ENCODE measurements around the gene AANAT. TPM values are rescaled to one million over a fixed set of nuclear protein-coding genes. Genes with fewer than 3 reads are reported as not detected.

The AANAT gene
- total and polyA plus RNA-seq, 3 experiments from 2014 or later: not detected

- no peak overlapping the region for H3K4me3 Mint-ChIP-seq
Observed at GRCh38 chr17:76437467-76438402, 29.7 kb upstream of the AANAT start.

GRCh38 chr17:76438906-76439305 is 28.5 kb upstream of the AANAT start:
- H3K4me3 ChIP-seq (ENCODE audit: low read length): no peak overlapping the region
- no peak overlapping the region for H3K27ac Mint-ChIP-seq
- H3K9me3 Mint-ChIP-seq: no peaks in the 10 kb centered on the region
- H3K9me3 ChIP-seq (ENCODE audit: low read length): no peaks in the 10 kb centered on the region
- H3K4me1 Mint-ChIP-seq: peaks cover 39 to 70% (median 65%) of the 10 kb centered on the region in 3 donors
- ChIA-PET CTCF (interaction anchor here (1.3 to 1.5 kb wide), 2 partner anchors 15 to 184 kb away, joined by 4 read pairs; partner anchors contain the start of gene UBE2O), POLR2A (no interaction called here)
- H3K27me3 ChIP-seq (ENCODE audit: insufficient read depth, low read length, poor library complexity, severe bottlenecking): no peaks in the 10 kb centered on the region
- H3K4me3 Mint-ChIP-seq: no peak overlapping the region
- peaks cover 22% of the 10 kb centered on the region for H3K4me1 ChIP-seq (ENCODE audit: insufficient read depth, low read length)
- no peak overlapping the region for H3K27ac ChIP-seq (ENCODE audit: low read depth, low read length)
- peaks cover 0 to 21% (median 1%) of the 10 kb centered on the region in 3 donors for H3K36me3 Mint-ChIP-seq
- no peaks in the 10 kb centered on the region for H3K36me3 ChIP-seq (ENCODE audit: insufficient read depth, low read length)
- no peaks in the 10 kb centered on the region for H3K27me3 Mint-ChIP-seq
- no peak for DNase-seq

More at GRCh38 chr17:76437467-76438402, 29.7 kb upstream of the AANAT start:
- H3K27me3 ChIP-seq (ENCODE audit: insufficient read depth, low read length, poor library complexity, severe bottlenecking): no peaks in the 10 kb centered on the region
- no peak overlapping the region for H3K4me3 ChIP-seq (ENCODE audit: low read length)
- no peaks in the 10 kb centered on the region for H3K9me3 Mint-ChIP-seq
- peak overlapping the region in 1 of 8 donors; percentile 6 for H3K27ac Mint-ChIP-seq
- ChIA-PET CTCF (no interaction called here), POLR2A (interaction anchor here (0.7 kb wide), 1 partner anchor 699 kb away, joined by 5 read pairs; no protein-coding TSS in a partner anchor)
- peaks cover 34 to 71% (median 61%) of the 10 kb centered on the region in 3 donors for H3K4me1 Mint-ChIP-seq
- peaks cover 21% of the 10 kb centered on the region for H3K4me1 ChIP-seq (ENCODE audit: insufficient read depth, low read length)
- H3K36me3 Mint-ChIP-seq: peaks cover 0 to 20% (median 4%) of the 10 kb centered on the region in 3 donors
- H3K27me3 Mint-ChIP-seq: no peaks in the 10 kb centered on the region
- no peaks in the 10 kb centered on the region for H3K36me3 ChIP-seq (ENCODE audit: insufficient read depth, low read length)
- no peak for DNase-seq
- no peak overlapping the region for H3K27ac ChIP-seq (ENCODE audit: low read depth, low read length)
- H3K9me3 ChIP-seq (ENCODE audit: low read length): no peaks in the 10 kb centered on the region

- H3K4me3 Mint-ChIP-seq: no peak overlapping the region
Observed at GRCh38 chr17:76439314-76439928, 28.0 kb upstream of the AANAT start.

GRCh38 chr17:76440751-76441362 is 26.5 kb upstream of the AANAT start:
- peaks cover 0 to 21% (median 3%) of the 10 kb centered on the region in 3 donors for H3K36me3 Mint-ChIP-seq
- CTCF ChIA-PET: no interaction called here
- no peaks in the 10 kb centered on the region for H3K27me3 Mint-ChIP-seq
- no peak for DNase-seq
- Histone ChIP-seq H3K27ac (ENCODE audit: low read depth, low read length) (no peak overlapping the region), H3K4me3 (ENCODE audit: low read length) (no peak overlapping the region), H3K36me3 (ENCODE audit: insufficient read depth, low read length) (no peaks in the 10 kb centered on the region), H3K9me3 (ENCODE audit: low read length) (no peaks in the 10 kb centered on the region), H3K27me3 (ENCODE audit: insufficient read depth, low read length, poor library complexity, severe bottlenecking) (no peaks in the 10 kb centered on the region), H3K4me1 (ENCODE audit: insufficient read depth, low read length) (peaks cover 22% of the 10 kb centered on the region)
- peaks cover 52 to 76% (median 73%) of the 10 kb centered on the region in 3 donors for H3K4me1 Mint-ChIP-seq
- POLR2A ChIA-PET: no interaction called here
- peak overlapping the region in 2 of 8 donors; percentile 12 to 57 for H3K27ac Mint-ChIP-seq
- H3K4me3 Mint-ChIP-seq: no peak overlapping the region
- H3K9me3 Mint-ChIP-seq: no peaks in the 10 kb centered on the region

More at GRCh38 chr17:76439314-76439928, 28.0 kb upstream of the AANAT start:
- H3K4me3 ChIP-seq (ENCODE audit: low read length): no peak overlapping the region
- Mint-ChIP-seq H3K27ac (peak overlapping the region in 3 of 8 donors; percentile 13 to 47 (median 19)), H3K36me3 (peaks cover 0 to 21% (median 1%) of the 10 kb centered on the region in 3 donors), H3K4me1 (peaks cover 41 to 71% (median 68%) of the 10 kb centered on the region in 3 donors), H3K27me3 (no peaks in the 10 kb centered on the region), H3K9me3 (no peaks in the 10 kb centered on the region)
- no peaks in the 10 kb centered on the region for H3K36me3 ChIP-seq (ENCODE audit: insufficient read depth, low read length)
- ChIA-PET POLR2A (no interaction called here), CTCF (interaction anchor here (1.3 to 1.5 kb wide), 2 partner anchors 14 to 184 kb away, joined by 4 read pairs; partner anchors contain the start of gene UBE2O)
- H3K9me3 ChIP-seq (ENCODE audit: low read length): no peaks in the 10 kb centered on the region
- H3K4me1 ChIP-seq (ENCODE audit: insufficient read depth, low read length): peaks cover 22% of the 10 kb centered on the region
- no peak overlapping the region for H3K27ac ChIP-seq (ENCODE audit: low read depth, low read length)
- DNase-seq: no peak
- H3K27me3 ChIP-seq (ENCODE audit: insufficient read depth, low read length, poor library complexity, severe bottlenecking): no peaks in the 10 kb centered on the region

GRCh38 chr17:76441686-76442340 is 25.6 kb upstream of the AANAT start:
- H3K27ac ChIP-seq (ENCODE audit: low read depth, low read length): no peak overlapping the region
- DNase-seq: no peak
- ChIA-PET CTCF (no interaction called here), POLR2A (no interaction called here)
- peaks cover 0 to 20% (median 3%) of the 10 kb centered on the region in 3 donors for H3K36me3 Mint-ChIP-seq
- H3K4me1 ChIP-seq (ENCODE audit: insufficient read depth, low read length): peaks cover 27% of the 10 kb centered on the region
- H3K27me3 ChIP-seq (ENCODE audit: insufficient read depth, low read length, poor library complexity, severe bottlenecking): no peaks in the 10 kb centered on the region
- H3K9me3 ChIP-seq (ENCODE audit: low read length): no peaks in the 10 kb centered on the region
- H3K27me3 Mint-ChIP-seq: no peaks in the 10 kb centered on the region
- peaks cover 51 to 78% (median 76%) of the 10 kb centered on the region in 3 donors for H3K4me1 Mint-ChIP-seq
- H3K4me3 Mint-ChIP-seq: no peak overlapping the region
- no peak overlapping the region for H3K4me3 ChIP-seq (ENCODE audit: low read length)
- peak overlapping the region in 2 of 8 donors; percentile 9 to 66 for H3K27ac Mint-ChIP-seq
- no peaks in the 10 kb centered on the region for H3K9me3 Mint-ChIP-seq
- H3K36me3 ChIP-seq (ENCODE audit: insufficient read depth, low read length): no peaks in the 10 kb centered on the region

- Mint-ChIP-seq H3K36me3 (peaks cover 0 to 18% (median 4%) of the 10 kb centered on the region in 3 donors), H3K27ac (peak overlapping the region in 5 of 8 donors; percentile 9 to 86 (median 47)), H3K4me1 (peaks cover 54 to 86% (median 83%) of the 10 kb centered on the region in 3 donors), H3K9me3 (no peaks in the 10 kb centered on the region), H3K27me3 (no peaks in the 10 kb centered on the region), H3K4me3 (peak overlapping the region in 1 of 7 donors; percentile 59)
- ChIA-PET CTCF (interaction anchor here (1.0 to 1.3 kb wide), 2 partner anchors 11 to 34 kb away, joined by 3 to 4 read pairs; no protein-coding TSS in a partner anchor), POLR2A (no interaction called here)
- H3K9me3 ChIP-seq (ENCODE audit: low read length): no peaks in the 10 kb centered on the region
- no peak for DNase-seq
- no peaks in the 10 kb centered on the region for H3K27me3 ChIP-seq (ENCODE audit: insufficient read depth, low read length, poor library complexity, severe bottlenecking)
- peaks cover 31% of the 10 kb centered on the region for H3K4me1 ChIP-seq (ENCODE audit: insufficient read depth, low read length)
- no peak overlapping the region for H3K27ac ChIP-seq (ENCODE audit: low read depth, low read length)
- H3K36me3 ChIP-seq (ENCODE audit: insufficient read depth, low read length): no peaks in the 10 kb centered on the region
- no peak overlapping the region for H3K4me3 ChIP-seq (ENCODE audit: low read length)
Observed at GRCh38 chr17:76442341-76443338, 24.8 kb upstream of the AANAT start.

All from CD8-positive, alpha-beta memory T cell (primary cell).